Epithelial cell of esophagus (primary cell): Measurements from ENCODE around the gene GUCY1A1.

Experiments used
- DNase-seq: peaks from one replicate; pipeline ENCODE4 v3.0.0; 2010; ENCODE audit warnings: low read depth
- H3K4me3 ChIP-seq: 2 replicates; pipeline ENCODE4 v1.5.1; 2011; ENCODE audit warnings: mild to moderate bottlenecking, low read length, control low read depth
- TF ChIP-seq, protein P1 (sequence below): IDR thresholded peaks from 2 replicates; pipeline ENCODE4 v1.5.1; 2011; ENCODE audit warnings: low read depth, mild to moderate bottlenecking, low read length, control low read depth, inconsistent platforms; ENCODE audit not compliant: insufficient read depth; ENCODE audit errors: missing control alignments

GUCY1A1 gene

DNA sequence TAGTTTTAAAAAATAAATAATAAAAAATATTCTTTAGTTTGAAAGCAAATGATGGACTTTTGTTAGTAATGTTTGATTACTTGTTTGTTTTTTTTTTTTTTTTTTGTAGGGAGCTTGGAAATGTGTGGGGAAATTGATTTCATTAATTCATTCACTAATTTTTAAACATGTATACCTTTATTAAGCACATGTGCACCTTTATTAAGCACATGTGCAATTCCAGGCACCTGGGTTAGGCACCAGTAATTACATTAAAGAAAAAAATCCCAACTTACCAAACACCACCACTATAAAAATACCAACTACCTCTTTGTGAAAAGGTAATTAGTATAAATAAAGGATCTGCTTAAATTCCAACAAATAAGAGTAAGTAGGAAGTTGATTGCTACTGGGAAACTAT is 101.7 kb downstream of the GUCY1A1 start:
- no peak overlapping the region for H3K4me3 ChIP-seq
- DNase-seq, result no peak
- TF ChIP-seq, protein P1, sequence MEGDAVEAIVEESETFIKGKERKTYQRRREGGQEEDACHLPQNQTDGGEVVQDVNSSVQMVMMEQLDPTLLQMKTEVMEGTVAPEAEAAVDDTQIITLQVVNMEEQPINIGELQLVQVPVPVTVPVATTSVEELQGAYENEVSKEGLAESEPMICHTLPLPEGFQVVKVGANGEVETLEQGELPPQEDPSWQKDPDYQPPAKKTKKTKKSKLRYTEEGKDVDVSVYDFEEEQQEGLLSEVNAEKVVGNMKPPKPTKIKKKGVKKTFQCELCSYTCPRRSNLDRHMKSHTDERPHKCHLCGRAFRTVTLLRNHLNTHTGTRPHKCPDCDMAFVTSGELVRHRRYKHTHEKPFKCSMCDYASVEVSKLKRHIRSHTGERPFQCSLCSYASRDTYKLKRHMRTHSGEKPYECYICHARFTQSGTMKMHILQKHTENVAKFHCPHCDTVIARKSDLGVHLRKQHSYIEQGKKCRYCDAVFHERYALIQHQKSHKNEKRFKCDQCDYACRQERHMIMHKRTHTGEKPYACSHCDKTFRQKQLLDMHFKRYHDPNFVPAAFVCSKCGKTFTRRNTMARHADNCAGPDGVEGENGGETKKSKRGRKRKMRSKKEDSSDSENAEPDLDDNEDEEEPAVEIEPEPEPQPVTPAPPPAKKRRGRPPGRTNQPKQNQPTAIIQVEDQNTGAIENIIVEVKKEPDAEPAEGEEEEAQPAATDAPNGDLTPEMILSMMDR, result no peak

DNA sequence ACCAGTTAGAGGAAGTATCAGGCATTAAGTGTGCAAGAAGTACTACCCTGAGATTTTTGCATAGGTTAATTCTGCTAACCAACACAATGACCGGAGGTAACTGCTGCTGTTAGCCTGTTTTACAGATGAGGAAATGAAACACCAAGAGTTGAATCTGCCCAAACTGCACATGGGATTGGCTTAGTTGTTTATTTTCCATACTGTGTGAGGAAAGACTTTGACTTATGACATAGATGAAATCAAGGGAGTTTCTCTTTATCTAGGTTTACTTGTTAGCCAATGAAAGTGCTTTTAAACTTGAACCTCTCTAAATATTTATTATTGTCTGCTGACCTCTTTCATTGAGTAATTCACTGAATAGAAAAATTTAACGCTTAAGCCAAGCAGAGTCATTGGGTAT is 102.4 kb downstream of the GUCY1A1 start:
- TF ChIP-seq, protein P1, result no peak
- no peak overlapping the region for H3K4me3 ChIP-seq
- DNase-seq, result no peak

DNA sequence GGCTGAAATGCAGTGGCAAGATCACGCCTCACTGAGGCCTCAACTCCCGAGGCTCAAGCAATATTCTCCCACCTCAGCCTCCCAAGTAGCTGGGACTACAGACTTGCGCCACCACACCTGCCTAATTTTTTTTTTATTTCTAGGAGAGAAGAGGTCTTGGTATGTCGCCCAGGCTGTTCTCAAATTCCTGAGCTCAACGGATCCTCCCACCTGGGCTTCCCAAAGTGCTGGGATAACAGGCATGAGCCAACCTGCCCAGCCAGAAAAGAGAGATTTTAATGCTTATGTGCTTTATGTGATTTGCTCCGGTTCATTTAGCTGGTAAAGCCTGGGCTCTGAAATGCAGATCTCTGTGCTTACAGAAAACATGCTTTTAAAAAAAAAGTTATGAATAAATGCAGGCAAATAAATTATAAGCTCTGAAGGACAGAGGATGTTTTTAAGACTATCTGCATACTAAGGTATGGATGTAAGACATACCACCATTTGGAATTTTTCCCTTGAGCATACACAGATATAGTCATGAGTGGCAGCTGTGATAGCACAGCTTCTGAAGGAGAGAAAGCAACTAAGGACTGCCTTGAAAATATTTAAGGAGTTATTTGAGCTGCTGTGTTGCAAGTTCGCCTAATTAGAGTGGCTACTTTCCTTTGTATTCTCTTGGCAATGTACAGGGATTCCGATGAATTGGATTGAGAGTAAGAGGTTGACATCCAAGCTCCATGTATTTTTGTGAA is 106.0 kb downstream of the GUCY1A1 start:
- DNase-seq, result peak; percentile 57
- H3K4me3 ChIP-seq, result no peak overlapping the region
- TF ChIP-seq, protein P1, result no peak

DNA sequence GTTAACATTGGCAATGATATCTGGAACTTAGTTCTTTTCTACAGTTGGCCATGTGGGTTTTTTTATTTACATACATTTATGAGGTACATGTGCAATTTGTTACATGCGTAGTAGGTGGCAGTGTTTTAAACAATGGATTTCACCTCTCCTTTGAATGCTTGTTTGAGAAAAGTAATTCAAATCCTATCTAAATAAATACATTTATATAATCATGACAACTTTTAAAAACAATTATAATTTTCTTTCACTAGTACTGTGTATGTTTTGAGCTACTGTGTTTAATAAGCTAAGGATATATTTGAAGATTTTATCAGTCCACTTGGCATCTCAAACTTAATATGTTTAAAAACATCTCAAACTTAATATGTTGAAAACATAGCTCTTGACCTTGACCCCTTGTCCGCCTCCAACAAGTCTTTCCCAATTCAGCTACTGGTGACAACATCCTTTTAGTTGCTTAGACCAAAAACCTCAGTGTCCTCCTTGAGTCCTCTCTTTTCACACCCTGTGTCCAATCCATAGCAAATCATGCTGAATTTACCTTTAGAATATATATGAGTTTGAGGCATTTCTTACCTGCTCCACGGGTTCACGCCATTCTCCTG is 106.7 kb downstream of the GUCY1A1 start:
- DNase-seq, result no peak
- TF ChIP-seq, protein P1, result no peak
- H3K4me3 ChIP-seq, result no peak overlapping the region

DNA sequence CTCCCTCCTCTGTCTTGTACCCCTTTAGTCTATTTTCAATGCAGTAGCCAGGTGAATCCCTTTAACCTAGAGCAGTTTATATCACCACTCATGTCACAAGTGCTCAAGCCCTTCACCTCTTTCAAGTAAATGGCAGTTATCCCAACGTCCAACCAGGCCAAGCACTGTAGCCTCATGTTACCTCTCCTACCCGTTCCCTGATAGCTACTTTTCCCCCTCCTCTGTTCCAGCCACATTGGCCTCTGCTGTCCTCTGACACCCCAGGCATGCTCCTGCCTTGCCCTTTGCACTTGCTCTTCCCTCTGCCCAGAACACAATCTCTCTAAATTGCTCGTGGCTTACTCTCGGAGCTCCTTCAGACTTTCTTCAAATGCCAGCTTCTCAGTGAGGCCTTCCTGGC is 107.4 kb downstream of the GUCY1A1 start:
- no peak for DNase-seq
- H3K4me3 ChIP-seq, result no peak overlapping the region
- TF ChIP-seq, protein P1, result no peak

DNA sequence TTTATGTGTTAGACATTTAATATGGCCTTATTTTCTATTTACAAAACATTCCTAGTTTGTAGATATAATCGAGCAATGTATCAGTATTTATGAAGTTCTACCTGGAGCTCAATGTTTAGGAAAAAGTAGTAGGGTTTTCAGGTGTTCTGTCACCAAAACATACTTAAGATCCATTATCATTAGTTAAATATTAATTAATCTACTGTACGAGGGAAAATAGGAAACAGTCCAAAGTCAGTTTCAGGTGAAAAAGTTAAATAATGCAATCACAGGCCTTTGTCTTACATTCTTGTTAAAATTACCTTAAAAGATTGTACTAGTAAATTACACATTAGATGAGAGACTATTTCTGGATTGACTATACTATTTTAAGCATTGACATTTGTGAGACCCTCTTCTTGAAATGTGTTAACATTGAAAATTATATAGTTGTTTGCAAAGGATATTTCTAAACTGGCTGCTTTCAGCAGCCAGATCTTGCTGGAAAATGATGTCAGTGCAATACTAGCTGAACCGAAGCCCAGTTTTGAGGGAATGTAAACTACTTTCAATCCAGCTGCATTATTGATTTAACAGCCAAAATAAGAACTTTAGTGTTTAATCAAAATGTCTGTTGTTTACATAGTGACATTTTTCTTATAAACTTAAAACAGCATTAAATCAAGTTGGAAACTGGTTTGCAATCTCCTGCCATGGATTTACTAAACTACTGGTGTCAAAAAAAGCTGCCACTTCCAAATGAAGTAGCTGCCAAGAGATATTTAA is 111.5 kb downstream of the GUCY1A1 start:
- TF ChIP-seq, protein P1, result no peak
- H3K4me3 ChIP-seq, result no peak overlapping the region
- DNase-seq, result no peak
